ENCODE measurements around the gene KRTAP2-1. TPM values are rescaled to one million over a fixed set of nuclear protein-coding genes. Genes with fewer than 3 reads are reported as not detected.
"Not testable (repeated sequence)": the region's sequence is repeated elsewhere in the genome, so short reads cannot be mapped to it uniquely, and the experiment has no call there.

KRTAP2-1 gene
- total RNA-seq, 1 donor from 2014 or later: not detected

DNA sequence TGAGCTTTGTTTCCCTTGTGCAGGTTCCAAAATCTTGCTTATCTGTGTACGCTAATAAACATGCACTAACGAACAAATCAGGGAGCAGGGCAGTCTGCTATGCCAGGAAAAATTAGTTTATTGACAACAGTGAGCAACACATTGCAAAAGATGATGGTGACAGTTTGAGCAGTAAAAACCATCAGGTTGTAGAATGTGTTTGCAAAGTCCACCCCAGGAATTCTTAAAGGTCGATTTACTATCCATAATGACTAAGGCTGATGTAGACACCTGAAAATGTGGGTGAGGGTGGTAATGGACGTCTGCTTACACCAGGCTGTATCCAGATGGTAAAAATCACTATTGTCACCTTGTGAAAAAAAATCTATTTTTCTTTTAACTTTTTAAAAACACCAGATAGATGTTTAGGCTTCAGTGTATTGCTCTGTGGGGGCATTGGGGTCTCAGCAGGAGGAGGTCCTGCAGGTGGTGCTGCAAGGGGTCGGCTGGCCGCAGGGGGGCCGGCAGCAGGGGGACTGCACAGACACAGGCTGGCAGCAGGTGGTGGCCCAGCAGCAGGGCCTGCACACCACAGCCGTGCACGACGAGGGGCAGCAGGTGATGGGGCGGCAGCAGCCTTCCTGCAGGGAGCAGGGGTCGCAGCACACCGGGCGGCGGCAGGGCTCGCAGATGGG, 18.0 kb upstream of the KRTAP2-1 start:
- H3K36me3 Mint-ChIP-seq (ENCODE audit: low read depth); H3K4me1 Mint-ChIP-seq (ENCODE audit: low read depth); H3K9me3 Mint-ChIP-seq; H3K4me3 Mint-ChIP-seq; DNase-seq (ENCODE audit: low spot score); H3K27ac Mint-ChIP-seq; intact Hi-C loops (cut with micrococcal nuclease): not testable (repeated sequence)
- H3K27me3 Mint-ChIP-seq (ENCODE audit: insufficient read depth): peaks cover 14% of the 10 kb centered on the region

DNA sequence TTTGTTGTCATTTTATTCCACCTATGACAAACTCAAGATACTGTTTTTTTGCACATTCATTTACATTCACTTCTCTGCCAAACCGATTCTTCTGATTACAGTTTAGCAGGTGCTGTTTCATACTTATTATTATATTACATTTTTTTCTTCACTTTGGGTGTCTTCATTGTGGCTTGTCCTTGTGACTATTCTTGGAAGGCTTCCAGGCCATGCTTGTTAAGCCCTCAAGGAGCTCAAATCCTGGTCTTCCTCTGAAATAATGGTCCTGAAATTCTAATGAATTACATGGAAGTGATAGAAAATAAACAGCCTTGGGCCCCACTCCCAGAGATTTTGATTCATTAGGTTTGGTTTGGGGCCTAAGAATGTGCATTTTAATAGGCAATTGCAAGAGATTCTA, 17.2 kb upstream of the KRTAP2-1 start:
- Mint-ChIP-seq H3K9me3 (no peaks in the 10 kb centered on the region), H3K4me1 (ENCODE audit: low read depth) (no peaks in the 10 kb centered on the region), H3K36me3 (ENCODE audit: low read depth) (no peaks in the 10 kb centered on the region), H3K27ac (no peak overlapping the region), H3K4me3 (no peak overlapping the region), H3K27me3 (ENCODE audit: insufficient read depth) (peaks cover 15% of the 10 kb centered on the region)
- intact Hi-C loops (cut with micrococcal nuclease): no loop called here
- no peak for DNase-seq (ENCODE audit: low spot score)

DNA sequence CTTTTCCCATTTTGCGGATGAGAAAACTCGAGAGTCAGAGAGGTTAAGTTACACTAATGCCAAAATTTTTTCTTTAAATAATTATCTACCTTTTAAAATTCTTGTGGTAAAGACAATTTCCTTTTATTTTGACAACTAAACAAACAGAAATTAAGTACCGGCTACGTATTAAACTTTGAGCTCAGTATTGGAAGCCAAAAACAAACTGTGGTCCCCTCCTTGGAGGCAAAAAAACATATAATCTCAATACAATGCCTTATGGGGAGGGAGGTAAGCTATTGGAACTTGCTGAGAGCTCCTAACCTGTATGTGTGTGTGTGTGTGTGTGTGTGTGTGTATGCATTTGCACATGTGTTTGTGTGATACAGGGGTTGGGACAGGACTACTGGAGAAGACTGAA, 16.3 kb upstream of the KRTAP2-1 start:
- Mint-ChIP-seq H3K4me1 (ENCODE audit: low read depth) (no peaks in the 10 kb centered on the region), H3K36me3 (ENCODE audit: low read depth) (no peaks in the 10 kb centered on the region), H3K27ac (no peak overlapping the region), H3K4me3 (no peak overlapping the region), H3K9me3 (no peaks in the 10 kb centered on the region), H3K27me3 (ENCODE audit: insufficient read depth) (peaks cover 19% of the 10 kb centered on the region)
- no peak for DNase-seq (ENCODE audit: low spot score)
- intact Hi-C loops (cut with micrococcal nuclease): no loop called here

DNA sequence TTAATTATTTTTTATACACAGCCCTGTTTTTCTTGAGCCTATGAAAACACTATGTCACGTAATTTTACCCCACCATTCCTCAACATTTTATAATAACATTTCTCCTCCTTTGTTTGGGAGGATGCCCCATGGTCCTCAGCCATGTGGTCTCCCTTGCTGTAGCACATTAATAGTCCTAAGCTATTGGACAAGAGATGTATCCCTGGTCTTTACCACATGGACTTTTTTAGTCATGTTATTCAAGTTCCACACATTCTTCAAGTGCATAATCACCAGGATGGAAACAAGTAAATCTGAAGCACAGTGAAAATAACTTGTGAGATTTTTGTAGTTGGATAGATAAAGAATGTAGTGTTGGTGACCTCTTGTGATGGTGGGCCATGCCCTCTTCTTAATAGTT, 14.8 kb upstream of the KRTAP2-1 start:
- Mint-ChIP-seq H3K9me3 (peaks cover 6% of the 10 kb centered on the region), H3K4me1 (ENCODE audit: low read depth) (no peaks in the 10 kb centered on the region), H3K27ac (no peak overlapping the region), H3K36me3 (ENCODE audit: low read depth) (no peaks in the 10 kb centered on the region), H3K27me3 (ENCODE audit: insufficient read depth) (peaks cover 19% of the 10 kb centered on the region), H3K4me3 (no peak overlapping the region)
- intact Hi-C loops (cut with micrococcal nuclease): no loop called here
- no peak for DNase-seq (ENCODE audit: low spot score)

DNA sequence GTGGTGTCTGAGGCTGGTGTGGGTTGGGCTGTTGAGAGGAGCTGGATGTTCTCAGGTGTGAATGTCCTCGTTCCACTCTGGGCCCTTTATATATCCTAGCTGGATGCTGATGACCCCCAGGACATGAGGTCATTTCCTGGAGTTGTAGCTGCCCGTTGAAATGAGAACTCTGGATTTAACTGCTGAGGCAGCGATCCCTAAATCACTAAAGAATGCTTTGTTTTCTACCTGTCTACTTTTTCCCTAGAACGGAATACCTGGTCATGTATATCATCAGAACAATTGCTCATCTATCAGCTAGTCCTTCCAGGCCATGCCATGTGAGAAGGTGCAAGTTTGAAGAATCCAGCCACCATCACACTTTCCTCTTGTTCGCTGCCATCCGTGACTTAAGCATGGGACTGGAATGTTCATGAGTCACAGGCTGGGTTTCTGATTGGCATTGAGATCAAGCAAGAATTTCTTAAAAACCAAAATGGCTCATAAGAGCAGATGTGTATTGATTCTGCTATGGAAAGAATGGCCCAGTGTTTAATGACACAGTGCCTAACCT, 13.0 kb upstream of the KRTAP2-1 start, which contains the start of gene KRTAP2-3:
Gene KRTAP2-3 (minus strand): TSS at position 63 of the 553 bp plus-strand sequence. CDS start 64 bp downstream, outside the sequence.
- H3K4me1 Mint-ChIP-seq (ENCODE audit: low read depth): no peaks in the 10 kb centered on the region
- intact Hi-C loops (cut with micrococcal nuclease): no loop called here
- DNase-seq (ENCODE audit: low spot score): no peak
- H3K27me3 Mint-ChIP-seq (ENCODE audit: insufficient read depth): peaks cover 21% of the 10 kb centered on the region
- H3K36me3 Mint-ChIP-seq (ENCODE audit: low read depth): no peaks in the 10 kb centered on the region
- H3K9me3 Mint-ChIP-seq: peaks cover 6% of the 10 kb centered on the region
- H3K27ac Mint-ChIP-seq: no peak within 1 kb of the TSS
- no peak within 1 kb of the TSS for H3K4me3 Mint-ChIP-seq

DNA sequence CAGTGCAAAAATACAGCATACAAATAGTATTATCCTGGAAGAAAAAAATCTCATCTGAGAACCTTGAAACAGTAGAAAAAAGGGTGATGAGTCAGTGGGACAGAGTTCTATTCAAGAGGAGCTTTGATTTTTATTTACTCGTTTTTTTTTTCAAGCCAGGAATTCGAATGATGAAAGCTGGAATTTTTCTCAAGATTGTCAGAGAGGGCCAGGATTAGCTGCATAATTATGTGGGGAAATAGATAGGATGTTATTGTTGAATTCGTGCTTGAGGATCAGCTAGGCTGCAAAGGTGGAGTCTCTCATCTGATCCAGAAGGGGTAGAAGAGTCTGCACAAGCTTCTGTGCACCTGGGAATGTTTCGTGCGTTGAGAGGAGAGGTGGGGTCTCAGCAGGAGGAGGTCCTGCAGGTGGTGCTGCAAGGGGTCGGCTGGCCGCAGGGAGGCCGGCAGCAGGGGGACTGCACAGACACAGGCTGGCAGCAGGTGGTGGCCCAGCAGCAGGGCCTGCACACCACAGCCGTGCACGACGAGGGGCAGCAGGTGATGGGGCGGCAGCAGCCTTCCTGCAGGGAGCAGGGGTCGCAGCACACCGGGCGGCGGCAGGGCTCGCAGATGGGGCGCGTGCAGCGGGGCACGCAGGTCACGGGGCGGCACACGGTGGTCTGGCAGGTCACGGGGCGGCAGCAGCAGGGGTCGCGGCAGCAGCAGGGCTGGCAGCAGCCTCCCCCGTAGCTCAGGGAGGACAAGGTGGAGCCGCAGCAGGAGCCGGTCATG, 12.3 kb upstream of the KRTAP2-1 start:
- H3K27ac Mint-ChIP-seq; H3K9me3 Mint-ChIP-seq; DNase-seq (ENCODE audit: low spot score); H3K36me3 Mint-ChIP-seq (ENCODE audit: low read depth); intact Hi-C loops (cut with micrococcal nuclease); H3K4me3 Mint-ChIP-seq; H3K4me1 Mint-ChIP-seq (ENCODE audit: low read depth): not testable (repeated sequence)
- peaks cover 21% of the 10 kb centered on the region for H3K27me3 Mint-ChIP-seq (ENCODE audit: insufficient read depth)

DNA sequence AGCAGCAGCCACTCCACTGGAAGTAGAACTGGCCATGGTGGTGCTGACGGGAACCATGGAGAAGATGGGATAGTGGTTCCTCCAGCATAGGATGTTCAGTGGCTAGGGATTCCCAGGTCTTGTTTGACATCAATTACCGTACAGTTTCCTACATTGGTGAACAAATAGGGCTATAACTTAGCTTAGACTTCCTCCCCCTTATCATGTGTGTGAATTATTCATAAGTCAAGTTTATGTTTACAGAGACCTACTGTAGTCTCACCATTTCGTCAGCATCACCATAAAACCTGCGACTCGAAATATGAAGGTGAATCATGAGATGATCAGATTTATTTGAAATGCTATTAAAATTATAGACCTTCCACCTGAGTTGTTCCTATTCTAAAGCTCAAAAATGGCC, 11.6 kb upstream of the KRTAP2-1 start:
- Mint-ChIP-seq H3K27me3 (ENCODE audit: insufficient read depth) (peaks cover 21% of the 10 kb centered on the region), H3K27ac (no peak overlapping the region), H3K36me3 (ENCODE audit: low read depth) (no peaks in the 10 kb centered on the region), H3K9me3 (peaks cover 6% of the 10 kb centered on the region), H3K4me1 (ENCODE audit: low read depth) (no peaks in the 10 kb centered on the region), H3K4me3 (no peak overlapping the region)
- intact Hi-C loops (cut with micrococcal nuclease): no loop called here
- no peak for DNase-seq (ENCODE audit: low spot score)

DNA sequence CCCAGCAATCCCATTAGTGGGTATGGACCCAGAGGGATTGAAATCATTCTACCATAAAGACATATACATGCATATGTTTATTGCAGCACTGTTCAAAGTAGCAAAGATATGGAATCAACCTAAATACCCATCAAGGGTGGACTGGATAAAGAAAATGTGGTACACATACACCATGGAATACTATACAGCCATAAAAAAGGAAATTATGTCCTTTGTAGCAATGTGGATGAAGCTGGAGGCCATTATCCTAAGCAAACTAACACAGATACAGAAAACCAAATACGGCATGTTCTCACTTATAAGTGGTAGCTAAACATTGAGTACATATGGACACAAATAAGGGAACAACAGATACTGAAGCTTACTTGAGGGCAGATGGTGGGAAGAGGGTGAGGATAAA, 10.4 kb upstream of the KRTAP2-1 start:
- no peak for DNase-seq (ENCODE audit: low spot score)
- H3K4me1 Mint-ChIP-seq (ENCODE audit: low read depth): no peaks in the 10 kb centered on the region
- no peak overlapping the region for H3K27ac Mint-ChIP-seq
- H3K4me3 Mint-ChIP-seq: no peak overlapping the region
- peaks cover 6% of the 10 kb centered on the region for H3K9me3 Mint-ChIP-seq
- intact Hi-C loops (cut with micrococcal nuclease): no loop called here
- H3K36me3 Mint-ChIP-seq (ENCODE audit: low read depth): no peaks in the 10 kb centered on the region
- peaks cover 23% of the 10 kb centered on the region for H3K27me3 Mint-ChIP-seq (ENCODE audit: insufficient read depth)

DNA sequence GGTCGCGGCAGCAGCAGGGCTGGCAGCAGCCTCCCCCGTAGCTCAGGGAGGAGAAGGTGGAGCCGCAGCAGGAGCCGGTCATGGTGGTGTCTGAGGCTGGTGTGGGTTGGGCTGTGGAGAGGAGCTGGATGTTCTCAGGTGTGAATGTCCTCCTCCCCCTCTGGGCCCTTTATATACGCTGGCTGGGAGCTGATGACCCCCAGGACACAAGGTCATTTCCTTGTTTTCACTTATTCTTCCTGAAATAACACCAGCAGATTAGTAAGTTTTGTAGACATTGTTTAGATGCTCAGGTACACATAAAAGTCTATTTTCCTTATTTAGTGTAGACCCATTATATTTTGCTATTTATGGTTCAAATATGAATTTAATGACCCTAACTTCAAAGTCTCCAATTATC, 8.0 kb upstream of the KRTAP2-1 start, which contains the start of gene KRTAP2-2:
Gene KRTAP2-2 (minus strand): TSS at position 101 of the 400 bp plus-strand sequence. CDS start 19 bp downstream, at position 82.
- H3K27me3 Mint-ChIP-seq (ENCODE audit: insufficient read depth): peaks cover 14% of the 10 kb centered on the region
- H3K27ac Mint-ChIP-seq; H3K36me3 Mint-ChIP-seq (ENCODE audit: low read depth); H3K4me3 Mint-ChIP-seq; intact Hi-C loops (cut with micrococcal nuclease); H3K4me1 Mint-ChIP-seq (ENCODE audit: low read depth); H3K9me3 Mint-ChIP-seq; DNase-seq (ENCODE audit: low spot score): not testable (repeated sequence)

DNA sequence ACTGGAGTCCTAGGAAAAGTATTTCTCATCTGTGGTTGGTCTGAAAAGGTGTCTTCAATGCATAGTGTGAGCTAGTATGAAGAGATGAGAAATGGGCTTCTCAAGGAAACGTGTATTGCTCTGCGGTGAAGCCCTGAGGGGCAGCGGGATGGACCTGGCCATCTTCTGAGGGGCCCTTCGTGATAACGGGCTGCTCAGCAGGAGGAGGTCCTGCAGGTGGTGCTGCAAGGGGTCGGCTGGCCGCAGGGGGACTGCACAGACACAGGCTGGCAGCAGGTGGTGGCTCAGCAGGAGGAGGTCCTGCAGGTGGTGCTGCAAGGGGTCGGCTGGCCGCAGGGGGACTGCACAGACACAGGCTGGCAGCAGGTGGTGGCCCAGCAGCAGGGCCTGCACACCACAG, 7.4 kb upstream of the KRTAP2-1 start:
- intact Hi-C loops (cut with micrococcal nuclease); H3K4me3 Mint-ChIP-seq; H3K27ac Mint-ChIP-seq; H3K36me3 Mint-ChIP-seq (ENCODE audit: low read depth); DNase-seq (ENCODE audit: low spot score); H3K9me3 Mint-ChIP-seq; H3K4me1 Mint-ChIP-seq (ENCODE audit: low read depth): not testable (repeated sequence)
- peaks cover 12% of the 10 kb centered on the region for H3K27me3 Mint-ChIP-seq (ENCODE audit: insufficient read depth)

DNA sequence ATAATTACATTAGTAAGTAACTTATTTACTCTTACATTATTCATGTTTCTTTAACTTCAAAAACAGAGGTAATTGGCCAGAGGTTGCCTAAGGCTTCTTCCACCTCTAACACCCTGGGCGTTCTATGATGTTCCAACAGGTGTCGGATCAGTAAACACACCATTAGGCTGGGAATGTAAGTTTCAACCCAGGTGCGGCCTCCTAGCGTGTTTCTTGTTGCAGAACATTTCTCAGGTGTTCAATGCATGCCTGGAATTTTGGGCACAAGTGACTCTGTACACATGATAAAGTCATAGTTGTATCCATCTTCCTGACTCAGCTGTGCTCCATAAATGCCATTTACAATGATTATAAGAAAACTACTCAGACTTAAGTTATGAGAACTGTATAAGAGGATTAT, 6.9 kb upstream of the KRTAP2-1 start:
- H3K4me1 Mint-ChIP-seq (ENCODE audit: low read depth): no peaks in the 10 kb centered on the region

DNA sequence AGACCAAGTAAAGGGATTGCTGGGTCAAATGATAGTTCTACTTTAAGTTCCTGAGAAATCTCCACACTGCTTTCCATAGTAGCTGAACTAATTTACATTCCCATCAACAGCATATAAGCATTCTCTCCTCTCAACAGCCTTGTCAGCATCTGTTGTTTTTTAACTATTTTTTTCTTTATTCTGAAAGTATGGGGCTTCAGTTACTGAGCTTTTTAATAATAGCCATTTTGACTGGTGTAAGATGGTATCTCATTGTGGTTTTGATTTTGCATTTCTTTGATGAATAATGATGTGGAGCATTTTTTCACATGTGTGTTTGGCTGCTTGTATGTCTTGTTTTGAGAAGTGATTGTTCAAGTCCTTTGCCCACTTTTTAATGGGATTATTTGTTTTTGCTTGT, 5.5 kb upstream of the KRTAP2-1 start:
- no peak for DNase-seq (ENCODE audit: low spot score)
- Mint-ChIP-seq H3K27ac (no peak overlapping the region), H3K27me3 (ENCODE audit: insufficient read depth) (peaks cover 8% of the 10 kb centered on the region), H3K4me1 (ENCODE audit: low read depth) (no peaks in the 10 kb centered on the region), H3K4me3 (no peak overlapping the region), H3K9me3 (peaks cover 4% of the 10 kb centered on the region), H3K36me3 (ENCODE audit: low read depth) (no peaks in the 10 kb centered on the region)
- intact Hi-C loops (cut with micrococcal nuclease): no loop called here

More for the DNA sequence above, 6.9 kb upstream of the KRTAP2-1 start:
- DNase-seq (ENCODE audit: low spot score): no peak
- Mint-ChIP-seq H3K27me3 (ENCODE audit: insufficient read depth) (peaks cover 10% of the 10 kb centered on the region), H3K4me3 (no peak overlapping the region), H3K36me3 (ENCODE audit: low read depth) (no peaks in the 10 kb centered on the region), H3K9me3 (peaks cover 6% of the 10 kb centered on the region), H3K27ac (no peak overlapping the region)
- intact Hi-C loops (cut with micrococcal nuclease): no loop called here

DNA sequence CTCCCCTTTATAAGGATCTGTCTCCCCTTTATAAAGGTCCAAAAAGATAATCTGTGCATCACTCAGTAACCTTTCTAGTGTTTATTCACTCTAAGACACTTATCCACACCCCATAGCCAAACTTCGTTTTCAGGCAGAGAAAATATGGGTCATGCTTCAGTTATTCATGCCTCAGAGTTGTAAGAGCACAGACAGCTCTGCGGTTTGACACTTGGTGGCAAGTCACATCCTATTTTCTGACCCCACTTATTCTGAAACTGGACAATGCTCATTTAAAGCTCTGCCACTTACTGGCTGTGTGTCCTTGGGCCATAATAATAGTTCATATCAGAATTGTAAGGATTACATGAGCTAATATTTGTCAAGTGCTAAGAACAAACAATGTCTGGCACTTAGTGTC, 2.0 kb upstream of the KRTAP2-1 start:
- no peak for DNase-seq (ENCODE audit: low spot score)
- Mint-ChIP-seq H3K9me3 (peaks cover 1% of the 10 kb centered on the region), H3K4me1 (ENCODE audit: low read depth) (no peaks in the 10 kb centered on the region), H3K27me3 (ENCODE audit: insufficient read depth) (peaks cover 6% of the 10 kb centered on the region), H3K27ac (no peak overlapping the region), H3K4me3 (no peak overlapping the region), H3K36me3 (ENCODE audit: low read depth) (no peaks in the 10 kb centered on the region)
- intact Hi-C loops (cut with micrococcal nuclease): no loop called here
